H1 (cell line): ENCODE data around the gene MAJIN. TPM values are rescaled to one million over a fixed set of nuclear protein-coding genes. Genes with fewer than 3 reads are reported as not detected.

Source experiments
- ASH2L ChIP-seq: fragments of 200-600, 300-600 bp; sonication (generic); IDR thresholded peaks from one replicate; pipeline ENCODE4 v1.7.1; 2017; ENCODE audit warnings: low read length
- CHD7 ChIP-seq: fragments of 300-600 bp; sonication (generic); IDR thresholded peaks from 2 replicates; pipeline ENCODE4 v1.7.1; 2012; ENCODE audit warnings: low read length, moderate library complexity, mild to moderate bottlenecking, inconsistent platforms; ENCODE audit not compliant: insufficient replicate concordance
- NRF1 ChIP-seq: IDR thresholded peaks from 2 replicates; pipeline ENCODE4 v1.6.1; 2011; ENCODE audit warnings: mild to moderate bottlenecking, low read depth, low read length, improper control_type of control experiment
- PHF8 ChIP-seq: fragments of 200-600 bp; sonication (generic); conservative IDR thresholded peaks from 2 replicates; pipeline ENCODE4 v1.7.1; 2012; ENCODE audit warnings: low read depth, mild to moderate bottlenecking, inconsistent platforms, low read length, moderate library complexity
- SIN3A ChIP-seq, 2 experiments: IDR thresholded peaks in 1 of 2; conservative IDR thresholded peaks in 1 of 2; 2 replicates each; pipeline ENCODE4 v1.6.1; 2011 to 2012; ENCODE audit warnings: low read length in 2 of 2, improper control_type of control experiment in 1 of 2, low read depth in 1 of 2, mild to moderate bottlenecking in 1 of 2
- TAF1 ChIP-seq: IDR thresholded peaks from 2 replicates; pipeline ENCODE4 v1.6.1; 2011; ENCODE audit warnings: mild to moderate bottlenecking, low read depth, low read length
- polyA plus RNA-seq, 7 experiments: library from polyadenylated mRNA; depleted of rRNA in 3 of 7; stranded (reverse) in 5 of 7; unstranded in 2 of 7; fragments of >200 nt in 5 of 7; fragments of 200-250 nt in 2 of 7; gene quantifications; 1 replicate in 5 of 7; 2 replicates in 1 of 7; 4 replicates in 1 of 7; pipeline versions ENCODE4 v1.2.1 to v1.2.3, GENCODE V29; 2011 to 2013; ENCODE audit warnings: missing spikeins in 2 of 7, mixed read lengths in 2 of 7
- total RNA-seq: library from RNA; stranded (reverse); fragmentation: NEBNext Ultra II Directional; extraction: Animal tissue kit (Norgen Biotek cat#: 25700); gene quantifications from 2 replicates; pipeline ENCODE4 v1.2.1, GENCODE V29; 2021

The MAJIN gene
- total and polyA plus RNA-seq, 2 of the 8 experiments (the other 6 are each of a cell fraction or from before 2014, with no cell fraction given): not detected

GRCh38 chr11:64971421-64972233, at the start of gene MAJIN (continued):
- TF ChIP-seq CHD7 (no peak), PHF8 (no peak), NRF1 (peak; percentile 45), SIN3A (conservative IDR thresholded peaks at IDR 0.05 in 1 of 2, IDR thresholded peaks at IDR 0.05 in 1 of 2; ENCODE audit: low read depth in 1 of 2, low read length in 2 of 2) (no peak), ASH2L (no peak), TAF1 (0 out of 2 replicates have a peak, but pooled peaks have one; percentile 10)
